Sciatic nerve (tissue), 2 donors: ENCODE measurements around the gene IL6R. TPM values are rescaled to one million over a fixed set of nuclear protein-coding genes. Genes with fewer than 3 reads are reported as not detected.
A peak's percentile ranks its signal among the peaks of the same experiment; 100 is the strongest.

Source experiments
- ATAC-seq: fragments of 200-7000 bp; cut with Tn5 transposase; one replicate; pipeline ENCODE4 v1.9.1; 2020; ENCODE audit warnings: mild to moderate bottlenecking, moderate library complexity
- DNase-seq: peaks from one replicate; pipeline ENCODE4 v3.0.0-alpha.2; 2020; ENCODE audit warnings: low spot score
- intact Hi-C: fragments of 100-400 bp; cut with DNase I; formaldehyde crosslinking; loops from one replicate; pipeline ENCODE4 v1.14.2; 2022
- total RNA-seq: library from RNA; stranded (reverse); fragmentation: NEBNext Ultra II Directional; extraction: Animal tissue kit (Norgen Biotek cat#: 25700); gene quantifications from one replicate; pipeline ENCODE4 v1.2.1, GENCODE V29; 2021
- donor health status: DM: no; HTN: no; CAD: no.
- donor health status: DM: no; HTN: no; CAD: no.

The IL6R gene
- total RNA-seq, 1 donor from 2014 or later, result 26.6 TPM

- intact Hi-C loops, result no loop called here
- ATAC-seq, result no peak
- DNase-seq, result no peak
Measured at GRCh38 chr1:154495496-154496273, 90.5 kb downstream of the IL6R start.

- no peak for ATAC-seq
Measured at GRCh38 chr1:154496383-154496782, 91.2 kb downstream of the IL6R start.

GRCh38 chr1:154497026-154497806, 92.1 kb downstream of the IL6R start:
- intact Hi-C loops, result no loop called here
- DNase-seq (no peak), ATAC-seq (peak; percentile 61)

More at GRCh38 chr1:154496383-154496782, 91.2 kb downstream of the IL6R start:
- DNase-seq, result no peak
- intact Hi-C loops, result no loop called here

- intact Hi-C loops, result no loop called here
- no peak for ATAC-seq
- no peak for DNase-seq
Measured at GRCh38 chr1:154499446-154499845, 94.3 kb downstream of the IL6R start.

DNA sequence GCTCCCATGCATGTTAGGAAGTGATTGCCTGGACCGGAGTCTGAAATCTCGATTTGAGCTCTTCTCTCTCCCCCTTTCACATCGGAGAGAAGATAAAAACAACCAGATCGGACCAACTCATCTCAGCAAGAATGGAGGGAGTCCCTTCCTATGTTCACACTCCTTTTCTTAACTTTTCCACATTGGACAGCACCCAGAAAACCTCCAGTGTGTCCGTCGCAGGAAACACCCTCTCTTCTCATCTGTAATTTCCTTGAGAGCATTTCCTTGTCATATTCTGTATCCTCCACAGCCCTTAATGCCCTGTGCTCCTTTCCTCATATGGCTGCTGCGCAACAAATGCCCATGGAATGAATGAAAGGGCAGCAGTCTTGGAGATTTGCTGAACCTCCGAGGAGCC, 95.4 kb downstream of the IL6R start:
- no peak for DNase-seq
- no peak for ATAC-seq
- intact Hi-C loops, result no loop called here

- ATAC-seq, result peak; percentile 84
- peak; percentile 78 for DNase-seq
- intact Hi-C loops, result no loop called here
Measured at GRCh38 chr1:154501423-154502065, 96.4 kb downstream of the IL6R start.

DNA sequence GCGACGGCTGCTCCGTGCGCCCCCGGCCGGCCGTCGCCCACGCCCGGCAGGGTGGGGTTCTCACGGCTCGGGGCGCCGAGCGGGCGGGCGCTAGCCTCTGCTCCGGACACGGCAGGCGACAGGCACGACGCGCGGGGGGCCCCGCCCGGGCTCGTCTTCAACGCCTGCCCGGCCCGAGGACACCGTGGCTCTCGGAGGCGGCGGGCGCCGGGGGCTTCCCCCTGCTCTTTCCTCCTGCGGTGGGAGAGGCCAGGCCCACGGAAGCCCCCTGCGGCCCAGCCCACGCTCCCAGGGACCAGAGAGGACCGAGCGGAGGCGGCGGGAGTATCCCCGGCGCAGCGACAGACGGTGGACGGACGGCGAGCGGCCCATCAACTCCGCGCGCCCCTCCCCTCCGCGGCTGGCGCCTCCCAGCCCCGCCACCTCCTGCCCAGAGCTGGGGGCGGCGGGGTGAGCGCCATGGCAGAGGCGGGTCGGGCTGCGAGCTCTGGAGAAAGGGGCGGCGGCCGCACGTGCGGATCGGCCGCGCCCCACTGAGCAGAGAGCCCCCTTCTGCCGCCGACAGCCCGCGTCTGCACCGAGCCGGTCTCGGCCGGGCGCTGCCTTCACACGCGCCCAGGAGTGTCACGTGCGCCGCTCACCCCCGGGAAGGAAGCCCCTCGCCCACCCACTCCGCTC, 97.1 kb downstream of the IL6R start, which contains the start of the genes SHE and TDRD10:
TSS of gene SHE (minus strand) at position 347 of the 678 bp plus-strand sequence. CDS start 386 bp downstream, outside the sequence.
TSS of gene TDRD10 (plus strand) at position 154 of the 678 bp plus-strand sequence. CDS start 4,685 bp downstream, outside the sequence.
- DNase-seq (peak; percentile 61), ATAC-seq (peak; percentile 57)
- intact Hi-C loops, result no loop called here

- intact Hi-C loops, result no loop called here
- DNase-seq (no peak), ATAC-seq (peak; percentile 41)
Measured at GRCh38 chr1:154502744-154503115, 97.6 kb downstream of the IL6R start.

- intact Hi-C loops, result no loop called here
- no peak for DNase-seq
- ATAC-seq, result no peak
Measured at GRCh38 chr1:154503898-154504297, 98.8 kb downstream of the IL6R start.

GRCh38 chr1:154512760-154513159, 107.6 kb downstream of the IL6R start:
- DNase-seq (no peak), ATAC-seq (no peak)
- intact Hi-C loops, result no loop called here

- no peak for DNase-seq
- intact Hi-C loops, result no loop called here
- ATAC-seq, result no peak
Measured at GRCh38 chr1:154514066-154514553, 109.0 kb downstream of the IL6R start.

GRCh38 chr1:154517661-154518060, 112.5 kb downstream of the IL6R start:
- ATAC-seq (no peak), DNase-seq (no peak)
- intact Hi-C loops, result no loop called here

Other genes with a start within 250 kb of the IL6R start
- 229 TPM for gene TPM3, start 213.2 kb upstream of the IL6R start, total RNA-seq
- gene CFAP141, start 199.0 kb upstream of the IL6R start, total RNA-seq, result not detected
- gene UBAP2L, start 184.4 kb upstream of the IL6R start, total RNA-seq, result 142 TPM
- gene HAX1, start 132.7 kb upstream of the IL6R start, total RNA-seq, result 59.9 TPM
- gene AQP10, start 84.2 kb upstream of the IL6R start, total RNA-seq, result not detected
- 78.3 TPM for gene ATP8B2, start 79.8 kb upstream of the IL6R start, total RNA-seq
- 11.7 TPM for gene TDRD10, start 96.9 kb downstream of the IL6R start, total RNA-seq
- gene SHE, start 97.1 kb downstream of the IL6R start, total RNA-seq, result 30.5 TPM
- gene UBE2Q1, start 153.3 kb downstream of the IL6R start, total RNA-seq, result 67.4 TPM
- gene CHRNB2, start 162.4 kb downstream of the IL6R start, total RNA-seq, result 0.18 TPM
- 139 TPM for gene ADAR, start 202.8 kb downstream of the IL6R start, total RNA-seq